ENCODE data around the gene TMEM253. TPM values are rescaled to one million over a fixed set of nuclear protein-coding genes. Genes with fewer than 3 reads are reported as not detected.
A peak's percentile ranks its signal among the peaks of the same experiment; 100 is the strongest.

Gene TMEM253
- polyA plus RNA-seq, 6 donors from 2014 or later: not detected

- Mint-ChIP-seq H3K27me3 (peaks cover 0 to 9% (median 4%) of the 10 kb centered on the region in 3 donors), H3K27ac (no peak overlapping the region)
Observed at GRCh38 chr14:21106176-21106497, 5.3 kb downstream of the TMEM253 start.

GRCh38 chr14:21106498-21107282 lies 5.8 kb downstream of the TMEM253 start:
- DNase-seq (peak; percentile 55), ATAC-seq (ENCODE audit: low read depth in 2 of 2) (no peak)
- Mint-ChIP-seq H3K27ac (peak overlapping the region in 3 of 6 donors; percentile 7 to 47 (median 24)), H3K4me1 (peaks cover 13 to 26% (median 14%) of the 10 kb centered on the region in 3 donors), H3K9me3 (no peaks in the 10 kb centered on the region), H3K4me3 (peak overlapping the region in 5 of 8 donors; percentile 10 to 68 (median 19)), H3K36me3 (no peaks in the 10 kb centered on the region), H3K27me3 (peaks cover 0 to 8% (median 4%) of the 10 kb centered on the region in 3 donors)

More at GRCh38 chr14:21106176-21106497, 5.3 kb downstream of the TMEM253 start:
- Mint-ChIP-seq H3K4me1 (peaks cover 13 to 26% (median 14%) of the 10 kb centered on the region in 3 donors), H3K4me3 (no peak overlapping the region), H3K36me3 (no peaks in the 10 kb centered on the region), H3K9me3 (no peaks in the 10 kb centered on the region)
- DNase-seq (no peak), ATAC-seq (ENCODE audit: low read depth in 2 of 2) (no peak)

- no peak for ATAC-seq (ENCODE audit: low read depth in 2 of 2)
- DNase-seq: no peak
- Mint-ChIP-seq H3K27me3 (peaks cover 0 to 4% (median 1%) of the 10 kb centered on the region in 3 donors), H3K4me3 (peak overlapping the region in 2 of 8 donors; percentile 6 to 68), H3K36me3 (no peaks in the 10 kb centered on the region), H3K27ac (no peak overlapping the region), H3K4me1 (peaks cover 13 to 25% (median 14%) of the 10 kb centered on the region in 3 donors), H3K9me3 (no peaks in the 10 kb centered on the region)
Observed at GRCh38 chr14:21107283-21107800, 6.5 kb downstream of the TMEM253 start.

GRCh38 chr14:21108791-21109190 lies 7.9 kb downstream of the TMEM253 start:
- DNase-seq (no peak), ATAC-seq (ENCODE audit: low read depth in 2 of 2) (no peak)
- H3K27ac Mint-ChIP-seq: peak overlapping the region in 1 of 6 donors; percentile 52
- H3K9me3 Mint-ChIP-seq: no peaks in the 10 kb centered on the region
- H3K4me1 Mint-ChIP-seq: peaks cover 7 to 14% (median 9%) of the 10 kb centered on the region in 3 donors
- H3K27me3 Mint-ChIP-seq: no peaks in the 10 kb centered on the region
- no peak overlapping the region for H3K4me3 Mint-ChIP-seq
- no peaks in the 10 kb centered on the region for H3K36me3 Mint-ChIP-seq

GRCh38 chr14:21109377-21110138 lies 8.7 kb downstream of the TMEM253 start:
- H3K4me1 Mint-ChIP-seq: peaks cover 3 to 12% (median 7%) of the 10 kb centered on the region in 3 donors
- DNase-seq: no peak
- H3K4me3 Mint-ChIP-seq: no peak overlapping the region
- no peaks in the 10 kb centered on the region for H3K27me3 Mint-ChIP-seq
- peak overlapping the region in 1 of 6 donors; percentile 42 for H3K27ac Mint-ChIP-seq
- ATAC-seq (ENCODE audit: low read depth in 2 of 2): no peak
- no peaks in the 10 kb centered on the region for H3K36me3 Mint-ChIP-seq
- no peaks in the 10 kb centered on the region for H3K9me3 Mint-ChIP-seq

- Mint-ChIP-seq H3K27ac (no peak overlapping the region), H3K4me3 (no peak overlapping the region), H3K4me1 (no peaks in the 10 kb centered on the region), H3K9me3 (no peaks in the 10 kb centered on the region), H3K36me3 (no peaks in the 10 kb centered on the region), H3K27me3 (no peaks in the 10 kb centered on the region)
- DNase-seq: no peak
- no peak for ATAC-seq (ENCODE audit: low read depth in 2 of 2)
Observed at GRCh38 chr14:21112255-21112654, 11.4 kb downstream of the TMEM253 start.

- H3K27ac Mint-ChIP-seq: no peak overlapping the region
- H3K27me3 Mint-ChIP-seq: peaks cover 0 to 5% (median 4%) of the 10 kb centered on the region in 3 donors
- DNase-seq (no peak), ATAC-seq (ENCODE audit: low read depth in 2 of 2) (no peak)
- no peak overlapping the region for H3K4me3 Mint-ChIP-seq
- H3K4me1 Mint-ChIP-seq: no peaks in the 10 kb centered on the region
- H3K9me3 Mint-ChIP-seq: no peaks in the 10 kb centered on the region
- no peaks in the 10 kb centered on the region for H3K36me3 Mint-ChIP-seq
Observed at GRCh38 chr14:21113369-21113768, 12.5 kb downstream of the TMEM253 start.

- Mint-ChIP-seq H3K4me1 (no peaks in the 10 kb centered on the region), H3K27ac (no peak overlapping the region), H3K27me3 (peaks cover 19 to 30% (median 27%) of the 10 kb centered on the region in 3 donors), H3K9me3 (peaks cover 0 to under 1% (median 0%) of the 10 kb centered on the region in 7 donors), H3K4me3 (no peak overlapping the region), H3K36me3 (no peaks in the 10 kb centered on the region)
- ATAC-seq (ENCODE audit: low read depth in 2 of 2): no peak
- no peak for DNase-seq
Observed at GRCh38 chr14:21118933-21119332, 18.1 kb downstream of the TMEM253 start.

GRCh38 chr14:21120686-21121085 lies 19.8 kb downstream of the TMEM253 start:
- no peak overlapping the region for H3K4me3 Mint-ChIP-seq
- ATAC-seq (ENCODE audit: low read depth in 2 of 2): no peak
- peaks cover 2 to 17% (median 8%) of the 10 kb centered on the region in 7 donors for H3K9me3 Mint-ChIP-seq
- H3K36me3 Mint-ChIP-seq: peaks cover 0 to 8% of the 10 kb centered on the region in 2 donors
- H3K27me3 Mint-ChIP-seq: peaks cover 32 to 43% (median 36%) of the 10 kb centered on the region in 3 donors
- H3K27ac Mint-ChIP-seq: no peak overlapping the region
- no peak for DNase-seq
- H3K4me1 Mint-ChIP-seq: no peaks in the 10 kb centered on the region

GRCh38 chr14:21121122-21121521 lies 20.3 kb downstream of the TMEM253 start:
- no peak overlapping the region for H3K27ac Mint-ChIP-seq
- H3K36me3 Mint-ChIP-seq: peaks cover 0 to 8% of the 10 kb centered on the region in 2 donors
- no peak overlapping the region for H3K4me3 Mint-ChIP-seq
- H3K9me3 Mint-ChIP-seq: peaks cover 4 to 18% (median 10%) of the 10 kb centered on the region in 7 donors
- H3K27me3 Mint-ChIP-seq: peaks cover 36 to 47% (median 36%) of the 10 kb centered on the region in 3 donors
- ATAC-seq (ENCODE audit: low read depth in 2 of 2): no peak
- no peaks in the 10 kb centered on the region for H3K4me1 Mint-ChIP-seq
- no peak for DNase-seq

- Mint-ChIP-seq H3K4me3 (no peak overlapping the region), H3K9me3 (peaks cover 5 to 26% (median 12%) of the 10 kb centered on the region in 7 donors), H3K4me1 (no peaks in the 10 kb centered on the region), H3K27ac (no peak overlapping the region), H3K27me3 (peaks cover 42 to 60% (median 53%) of the 10 kb centered on the region in 3 donors), H3K36me3 (peaks cover 0 to 8% of the 10 kb centered on the region in 2 donors)
- DNase-seq (no peak), ATAC-seq (ENCODE audit: low read depth in 2 of 2) (no peak)
Observed at GRCh38 chr14:21123429-21123828, 22.6 kb downstream of the TMEM253 start.

- H3K27ac Mint-ChIP-seq: no peak overlapping the region
- no peak for ATAC-seq (ENCODE audit: low read depth in 2 of 2)
- peaks cover 0 to 22% (median 16%) of the 10 kb centered on the region in 3 donors for H3K27me3 Mint-ChIP-seq
- H3K36me3 Mint-ChIP-seq: no peaks in the 10 kb centered on the region
- no peak for DNase-seq
- no peaks in the 10 kb centered on the region for H3K4me1 Mint-ChIP-seq
- H3K9me3 Mint-ChIP-seq: peaks cover 0 to 4% (median 2%) of the 10 kb centered on the region in 7 donors
- no peak overlapping the region for H3K4me3 Mint-ChIP-seq
Observed at GRCh38 chr14:21133901-21134300, 33.0 kb downstream of the TMEM253 start.

- DNase-seq (peak; percentile 11), ATAC-seq (ENCODE audit: low read depth in 2 of 2) (no peak)
- H3K4me1 Mint-ChIP-seq: no peaks in the 10 kb centered on the region
- no peaks in the 10 kb centered on the region for H3K36me3 Mint-ChIP-seq
- H3K27ac Mint-ChIP-seq: no peak overlapping the region
- H3K27me3 Mint-ChIP-seq: peaks cover 0 to 22% (median 13%) of the 10 kb centered on the region in 3 donors
- H3K9me3 Mint-ChIP-seq: peaks cover 0 to 2% (median 0%) of the 10 kb centered on the region in 7 donors
- no peak overlapping the region for H3K4me3 Mint-ChIP-seq
Observed at GRCh38 chr14:21136024-21136423, 35.2 kb downstream of the TMEM253 start.

Measured in naive B cell (primary cell).